Colonic mucosa (tissue), 4 donors: ENCODE data around the gene ABCB8. TPM values are rescaled to one million over a fixed set of nuclear protein-coding genes. Genes with fewer than 3 reads are reported as not detected.

ENCODE experiments used
- DNase-seq: peaks from one replicate; pipeline ENCODE4 v3.0.0-alpha.2; 2020
- H3K27ac ChIP-seq: fragments of 200-600 bp; one replicate; pipeline ENCODE4 v1.8.0; 2021
- H3K27me3 ChIP-seq: fragments of 200-600 bp; one replicate; pipeline ENCODE4 v1.8.0; 2021
- H3K36me3 ChIP-seq: fragments of 200-600 bp; one replicate; pipeline ENCODE4 v1.8.0; 2021
- H3K4me1 ChIP-seq: fragments of 200-600 bp; one replicate; pipeline ENCODE4 v1.8.0; 2021; ENCODE audit warnings: mild to moderate bottlenecking
- H3K4me3 ChIP-seq: fragments of 200-600 bp; one replicate; pipeline ENCODE4 v1.8.0; 2021
- H3K9ac ChIP-seq, 2 donors: one replicate each; pipeline ENCODE4 v1.7.0; 2013; ENCODE audit warnings: control low read depth in 2 of 2, low read depth in 2 of 2, low read length in 2 of 2
- H3K9me3 ChIP-seq: fragments of 200-600 bp; one replicate; pipeline ENCODE4 v1.8.0; 2021
- intact Hi-C: fragments of 100-400 bp; cut with DNase I; formaldehyde crosslinking; loops from one replicate; pipeline ENCODE4 v1.14.1; 2022
- total RNA-seq, 2 donors: library from RNA; stranded (reverse); fragmentation: NEBNext Ultra II Directional in 1 of 2; extraction: Animal tissue kit (Norgen Biotek cat#: 25700) in 1 of 2; gene quantifications; one replicate each; pipeline ENCODE4 v1.2.1, GENCODE V29; 2021
- TF ChIP-seq, protein P1 (sequence below): fragments of 200-600 bp; IDR thresholded peaks from one replicate; pipeline ENCODE4 v1.8.0; 2022; ENCODE audit warnings: antibody characterized with exemption, mild to moderate bottlenecking
- donor health status: healthy.
- donor health status: DM: no; HTN: no; CAD: no.
- donor health status: DM: no; HTN: no; CAD: no.

Gene ABCB8
- total RNA-seq, 2 donors from 2014 or later: 26.7 to 59.5 TPM

DNA sequence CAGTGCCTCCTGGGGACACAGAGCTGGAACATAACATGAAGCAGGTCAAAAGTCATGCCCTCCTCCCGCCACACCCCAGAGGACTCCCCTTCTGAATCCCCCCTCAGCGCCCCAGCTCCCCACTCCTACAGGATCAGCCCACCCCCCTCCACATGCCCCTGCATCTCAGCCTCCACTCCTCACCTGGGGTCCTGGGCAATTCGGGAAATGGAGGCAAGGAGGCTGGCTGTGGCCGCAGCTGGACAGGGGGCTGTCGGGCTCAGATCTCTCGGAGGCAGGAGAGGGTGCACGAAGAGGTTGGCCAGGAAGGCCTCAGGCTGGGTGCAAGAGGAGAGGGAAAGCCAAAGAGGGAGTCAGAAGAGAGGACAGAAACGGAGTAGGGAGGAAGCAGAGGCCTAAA, 11.7 kb upstream of the ABCB8 start:
- H3K9ac ChIP-seq: no peak overlapping the region
- no peak for DNase-seq
- H3K27me3 ChIP-seq: peaks cover 19% of the 10 kb centered on the region
- TF ChIP-seq, protein P1, sequence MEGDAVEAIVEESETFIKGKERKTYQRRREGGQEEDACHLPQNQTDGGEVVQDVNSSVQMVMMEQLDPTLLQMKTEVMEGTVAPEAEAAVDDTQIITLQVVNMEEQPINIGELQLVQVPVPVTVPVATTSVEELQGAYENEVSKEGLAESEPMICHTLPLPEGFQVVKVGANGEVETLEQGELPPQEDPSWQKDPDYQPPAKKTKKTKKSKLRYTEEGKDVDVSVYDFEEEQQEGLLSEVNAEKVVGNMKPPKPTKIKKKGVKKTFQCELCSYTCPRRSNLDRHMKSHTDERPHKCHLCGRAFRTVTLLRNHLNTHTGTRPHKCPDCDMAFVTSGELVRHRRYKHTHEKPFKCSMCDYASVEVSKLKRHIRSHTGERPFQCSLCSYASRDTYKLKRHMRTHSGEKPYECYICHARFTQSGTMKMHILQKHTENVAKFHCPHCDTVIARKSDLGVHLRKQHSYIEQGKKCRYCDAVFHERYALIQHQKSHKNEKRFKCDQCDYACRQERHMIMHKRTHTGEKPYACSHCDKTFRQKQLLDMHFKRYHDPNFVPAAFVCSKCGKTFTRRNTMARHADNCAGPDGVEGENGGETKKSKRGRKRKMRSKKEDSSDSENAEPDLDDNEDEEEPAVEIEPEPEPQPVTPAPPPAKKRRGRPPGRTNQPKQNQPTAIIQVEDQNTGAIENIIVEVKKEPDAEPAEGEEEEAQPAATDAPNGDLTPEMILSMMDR: no peak
- no peak overlapping the region for H3K4me3 ChIP-seq
- intact Hi-C loops: no loop called here
- no peaks in the 10 kb centered on the region for H3K4me1 ChIP-seq
- H3K36me3 ChIP-seq: no peaks in the 10 kb centered on the region
- no peak overlapping the region for H3K27ac ChIP-seq
- no peaks in the 10 kb centered on the region for H3K9me3 ChIP-seq

DNA sequence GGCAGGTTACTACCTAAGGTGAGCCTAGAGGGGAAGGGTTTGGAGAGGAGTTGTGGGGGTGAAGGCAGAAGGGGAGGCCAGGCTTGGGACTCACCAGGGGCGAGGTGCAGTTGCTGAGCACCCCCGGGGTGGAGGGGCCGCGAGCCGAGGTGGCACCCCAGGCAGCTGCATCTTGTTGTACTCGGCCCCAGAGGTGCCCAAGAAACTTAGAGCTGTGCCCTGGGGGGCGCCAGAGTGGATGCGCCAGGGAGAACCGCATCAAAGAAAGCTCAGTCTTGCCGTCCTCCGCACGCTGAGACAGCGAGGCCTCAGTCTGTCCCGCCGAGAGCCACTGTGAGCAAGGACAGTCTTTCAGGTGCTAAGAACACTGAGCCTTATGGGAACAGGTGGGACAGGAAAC, 11.3 kb upstream of the ABCB8 start:
- no peak for DNase-seq
- Histone ChIP-seq H3K27ac (no peak overlapping the region), H3K36me3 (no peaks in the 10 kb centered on the region), H3K9ac (no peak overlapping the region), H3K4me1 (no peaks in the 10 kb centered on the region), H3K27me3 (peaks cover 19% of the 10 kb centered on the region), H3K4me3 (no peak overlapping the region), H3K9me3 (no peaks in the 10 kb centered on the region)
- intact Hi-C loops: no loop called here
- TF ChIP-seq, protein P1: no peak

DNA sequence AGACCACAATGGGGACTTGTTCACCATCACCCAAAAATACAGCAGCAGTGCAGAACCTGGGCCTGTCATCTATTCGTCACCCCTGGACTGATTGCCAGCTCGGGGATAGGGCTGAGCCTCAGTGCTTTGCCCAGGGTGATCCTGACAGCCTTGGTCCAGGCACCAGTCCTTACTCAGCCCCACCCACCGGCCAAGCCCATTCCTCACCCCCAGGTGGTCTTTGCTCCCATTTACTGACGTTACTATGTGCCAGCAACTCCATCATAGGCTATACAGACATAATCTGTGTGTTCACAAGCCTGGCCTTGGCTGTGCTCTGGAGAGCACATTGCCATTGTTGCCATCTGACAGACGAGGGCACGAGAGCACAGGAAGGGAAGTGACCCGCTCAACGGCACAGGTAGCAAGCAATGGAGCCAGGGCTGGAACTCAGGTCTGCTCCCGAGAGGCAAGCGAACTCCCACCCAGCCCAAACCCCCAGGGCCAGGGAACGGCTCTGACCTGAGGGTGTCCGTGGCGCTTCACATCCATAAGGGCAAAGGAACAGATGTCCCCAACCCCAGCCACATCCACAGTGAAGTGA, 10.8 kb upstream of the ABCB8 start:
- DNase-seq: no peak

GRCh38 chr7:151017953-151018420, 10.3 kb upstream of the ABCB8 start:
- no peaks in the 10 kb centered on the region for H3K4me1 ChIP-seq
- H3K9me3 ChIP-seq: no peaks in the 10 kb centered on the region
- H3K9ac ChIP-seq: no peak overlapping the region
- TF ChIP-seq, protein P1: peak; percentile 94
- intact Hi-C loops: no loop called here
- no peaks in the 10 kb centered on the region for H3K36me3 ChIP-seq
- H3K4me3 ChIP-seq: peak overlapping the region; percentile 13
- H3K27ac ChIP-seq: no peak overlapping the region
- peaks cover 19% of the 10 kb centered on the region for H3K27me3 ChIP-seq
- DNase-seq: peak; percentile 79

More for the DNA sequence above, 10.8 kb upstream of the ABCB8 start:
- Histone ChIP-seq H3K9me3 (no peaks in the 10 kb centered on the region), H3K9ac (no peak overlapping the region), H3K27me3 (peaks cover 19% of the 10 kb centered on the region), H3K4me3 (no peak overlapping the region), H3K4me1 (no peaks in the 10 kb centered on the region), H3K27ac (no peak overlapping the region), H3K36me3 (no peaks in the 10 kb centered on the region)
- TF ChIP-seq, protein P1: no peak
- intact Hi-C loops: no loop called here

DNA sequence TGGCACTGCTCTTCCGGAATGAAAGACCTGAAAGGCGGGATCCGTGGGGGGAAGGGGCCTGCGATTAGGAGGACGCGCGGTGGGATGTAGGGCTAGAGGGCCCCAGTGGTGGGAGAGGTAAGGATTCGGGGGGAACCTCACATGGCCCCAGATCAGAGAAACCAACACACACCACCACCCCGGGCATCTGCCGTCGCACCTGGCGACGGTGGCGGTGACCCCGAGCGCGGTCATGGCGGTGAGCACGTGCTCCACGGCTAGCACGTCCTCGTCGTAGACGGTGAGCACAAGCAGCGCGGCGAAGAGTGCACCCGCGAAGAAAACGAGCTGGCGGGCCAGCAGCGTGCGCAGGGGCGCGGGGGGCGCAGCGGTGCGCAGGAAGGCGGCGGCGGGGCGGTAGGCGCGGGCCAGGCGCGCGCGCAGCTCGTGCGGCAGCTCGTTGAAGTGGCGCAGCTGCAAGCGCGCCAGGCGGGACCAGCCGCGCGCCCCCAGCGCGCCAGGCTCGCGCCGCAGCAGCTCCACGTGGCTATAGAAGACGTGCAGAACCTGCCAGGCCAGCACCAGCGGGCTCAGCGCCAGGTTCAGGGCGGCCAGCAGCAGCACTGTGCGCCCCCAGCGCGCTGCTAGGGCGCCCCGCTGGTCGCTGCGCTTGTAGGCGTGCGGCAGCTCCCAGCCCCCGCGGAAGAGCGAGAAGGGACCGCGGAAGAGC, 9.7 kb upstream of the ABCB8 start:
- Histone ChIP-seq H3K9ac (no peak overlapping the region), H3K27me3 (peaks cover 19% of the 10 kb centered on the region), H3K4me1 (no peaks in the 10 kb centered on the region), H3K4me3 (peak overlapping the region; percentile 13), H3K36me3 (no peaks in the 10 kb centered on the region), H3K27ac (no peak overlapping the region), H3K9me3 (no peaks in the 10 kb centered on the region)
- DNase-seq: no peak
- TF ChIP-seq, protein P1: no peak
- intact Hi-C loops: no loop called here
